Fibroblast of mammary gland (primary cell): ENCODE results near the gene ERCC5.
A peak's percentile ranks its signal among the peaks of the same experiment; 100 is the strongest.

Experiments used
- DNase-seq: peaks from one replicate; pipeline ENCODE4 v3.0.0-alpha.2; 2010; ENCODE audit warnings: low read depth
- H3K4me3 ChIP-seq: 2 replicates; pipeline ENCODE4 v1.5.1; 2011; ENCODE audit warnings: low read depth, mild to moderate bottlenecking, low read length, moderate library complexity; ENCODE audit not compliant: control insufficient read depth
- TF ChIP-seq, protein P1 (sequence below): conservative IDR thresholded peaks from 2 replicates; pipeline ENCODE4 v1.5.1; 2011; ENCODE audit warnings: low read depth, low read length, inconsistent platforms; ENCODE audit not compliant: control insufficient read depth, insufficient read depth

The ERCC5 gene

DNA sequence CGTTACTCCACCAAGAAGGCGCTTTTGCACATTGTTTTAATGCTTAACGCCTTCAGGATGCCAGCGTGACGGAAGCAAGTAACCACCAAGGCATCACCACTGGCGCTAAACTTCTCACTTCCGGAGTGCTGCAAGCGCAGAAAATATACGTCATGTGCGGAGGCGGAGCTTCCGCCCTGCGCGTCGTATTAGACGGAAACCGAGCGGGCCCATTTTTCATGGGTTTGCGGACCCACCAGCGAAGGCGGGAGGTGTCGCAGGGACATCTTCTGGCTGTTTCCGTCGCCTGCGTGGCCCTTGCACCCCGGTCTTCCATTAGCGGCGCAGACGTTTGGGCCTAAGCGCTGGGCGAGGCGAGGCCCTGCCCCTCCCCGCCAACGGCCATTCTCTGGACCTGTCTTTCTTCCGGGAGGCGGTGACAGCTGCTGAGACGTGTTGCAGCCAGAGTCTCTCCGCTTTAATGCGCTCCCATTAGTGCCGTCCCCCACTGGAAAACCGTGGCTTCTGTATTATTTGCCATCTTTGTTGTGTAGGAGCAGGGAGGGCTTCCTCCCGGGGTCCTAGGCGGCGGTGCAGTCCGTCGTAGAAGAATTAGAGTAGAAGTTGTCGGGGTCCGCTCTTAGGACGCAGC is at the start of gene ERCC5:
TSS of gene ERCC5 (plus strand) at position 403 of the 631 bp plus-strand sequence. CDS start 235 bp downstream, outside the sequence.
- TF ChIP-seq, protein P1, sequence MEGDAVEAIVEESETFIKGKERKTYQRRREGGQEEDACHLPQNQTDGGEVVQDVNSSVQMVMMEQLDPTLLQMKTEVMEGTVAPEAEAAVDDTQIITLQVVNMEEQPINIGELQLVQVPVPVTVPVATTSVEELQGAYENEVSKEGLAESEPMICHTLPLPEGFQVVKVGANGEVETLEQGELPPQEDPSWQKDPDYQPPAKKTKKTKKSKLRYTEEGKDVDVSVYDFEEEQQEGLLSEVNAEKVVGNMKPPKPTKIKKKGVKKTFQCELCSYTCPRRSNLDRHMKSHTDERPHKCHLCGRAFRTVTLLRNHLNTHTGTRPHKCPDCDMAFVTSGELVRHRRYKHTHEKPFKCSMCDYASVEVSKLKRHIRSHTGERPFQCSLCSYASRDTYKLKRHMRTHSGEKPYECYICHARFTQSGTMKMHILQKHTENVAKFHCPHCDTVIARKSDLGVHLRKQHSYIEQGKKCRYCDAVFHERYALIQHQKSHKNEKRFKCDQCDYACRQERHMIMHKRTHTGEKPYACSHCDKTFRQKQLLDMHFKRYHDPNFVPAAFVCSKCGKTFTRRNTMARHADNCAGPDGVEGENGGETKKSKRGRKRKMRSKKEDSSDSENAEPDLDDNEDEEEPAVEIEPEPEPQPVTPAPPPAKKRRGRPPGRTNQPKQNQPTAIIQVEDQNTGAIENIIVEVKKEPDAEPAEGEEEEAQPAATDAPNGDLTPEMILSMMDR = no peak
- DNase-seq = peak; percentile 95
- H3K4me3 ChIP-seq = peak within 1 kb of the TSS; percentile 90

DNA sequence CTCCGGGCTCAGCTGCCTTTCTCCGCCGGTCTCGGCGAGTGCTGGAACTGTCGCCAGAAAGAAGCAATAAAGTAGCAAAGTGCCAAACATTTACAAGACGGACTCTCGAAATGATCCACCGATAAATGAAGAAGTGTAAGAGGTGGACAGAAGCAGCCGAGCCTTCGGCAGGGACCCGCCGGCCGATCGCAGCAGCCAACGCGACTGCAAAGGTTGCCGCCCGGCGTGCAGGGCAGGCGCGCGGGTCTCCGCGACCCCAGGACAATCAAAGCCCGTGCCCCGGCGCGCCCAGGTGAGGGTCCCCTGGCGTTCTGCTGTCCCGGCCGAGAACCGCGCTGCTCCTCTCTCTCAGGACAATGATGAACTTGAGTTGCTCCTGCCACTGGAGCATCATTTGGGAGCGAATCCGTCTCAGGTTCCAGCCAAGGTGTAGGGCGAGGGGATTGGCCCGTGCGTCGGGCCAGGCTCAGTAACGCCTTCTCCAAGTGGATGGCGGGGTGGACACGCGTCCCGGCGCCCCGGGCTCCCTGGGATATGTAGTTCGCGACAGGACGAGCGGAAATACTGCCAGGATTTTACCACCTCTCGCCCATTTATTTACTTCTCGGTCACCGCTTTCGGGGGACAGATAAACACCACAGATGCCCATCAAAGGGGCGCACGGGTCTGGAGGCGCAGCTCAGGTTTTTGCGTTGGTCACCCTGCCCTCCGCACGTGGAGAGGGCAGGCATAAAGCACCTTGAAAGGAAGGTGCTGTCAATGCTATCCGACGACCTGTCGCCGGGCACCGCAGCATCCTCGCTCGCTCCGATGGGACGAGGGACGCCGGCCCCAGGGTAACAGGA is 47.0 kb upstream of the ERCC5 start, which contains the start of the genes BIVM and POGLUT2:
TSS of gene BIVM (plus strand) at position 539 of the 845 bp plus-strand sequence. CDS start 8,149 bp downstream, outside the sequence.
TSS of gene POGLUT2 (minus strand) at position 396 of the 845 bp plus-strand sequence. CDS start at position 90, 306 bp downstream.
- DNase-seq = peak; percentile 94
- H3K4me3 ChIP-seq = peak within 1 kb of the TSS; percentile 91
- TF ChIP-seq, protein P1 = no peak

DNA sequence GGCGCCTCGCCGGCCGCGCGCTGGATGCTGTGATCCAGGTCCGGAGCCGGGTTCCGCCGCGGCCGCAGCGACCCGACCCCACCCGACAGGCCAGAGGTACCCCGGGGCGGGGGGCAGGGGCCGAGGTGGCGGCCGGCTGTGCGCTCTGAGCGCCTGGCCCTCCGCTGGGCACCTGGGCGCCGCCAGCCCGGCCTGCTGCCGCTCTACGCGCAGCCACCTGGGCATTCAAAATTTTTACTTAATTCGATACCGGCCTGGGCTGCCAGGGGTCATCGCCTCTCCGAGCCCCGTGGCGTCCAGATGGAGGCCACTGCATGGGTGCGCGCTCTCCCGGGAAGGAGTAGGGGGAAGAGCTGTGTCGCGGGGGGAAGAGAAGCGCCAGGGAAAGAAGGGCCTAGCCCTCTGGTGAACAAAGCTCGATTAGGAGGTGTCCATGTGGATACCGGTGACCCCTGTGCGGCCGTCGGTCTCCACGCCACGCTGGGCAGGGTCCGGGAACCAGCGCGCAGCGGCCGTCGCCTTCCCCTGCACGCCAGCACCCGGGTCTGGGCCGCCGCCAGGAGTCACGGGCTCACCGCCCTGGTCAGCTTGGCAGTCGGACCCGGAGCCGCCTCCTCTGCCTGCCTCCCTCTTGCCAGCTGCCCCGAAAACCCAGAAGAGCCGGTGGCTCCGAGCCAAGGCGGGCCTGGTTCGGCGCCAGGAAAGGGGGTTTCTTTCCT is 46.2 kb upstream of the ERCC5 start:
- DNase-seq = peak; percentile 25
- peak overlapping the region; percentile 91 for H3K4me3 ChIP-seq
- TF ChIP-seq, protein P1 = no peak

DNA sequence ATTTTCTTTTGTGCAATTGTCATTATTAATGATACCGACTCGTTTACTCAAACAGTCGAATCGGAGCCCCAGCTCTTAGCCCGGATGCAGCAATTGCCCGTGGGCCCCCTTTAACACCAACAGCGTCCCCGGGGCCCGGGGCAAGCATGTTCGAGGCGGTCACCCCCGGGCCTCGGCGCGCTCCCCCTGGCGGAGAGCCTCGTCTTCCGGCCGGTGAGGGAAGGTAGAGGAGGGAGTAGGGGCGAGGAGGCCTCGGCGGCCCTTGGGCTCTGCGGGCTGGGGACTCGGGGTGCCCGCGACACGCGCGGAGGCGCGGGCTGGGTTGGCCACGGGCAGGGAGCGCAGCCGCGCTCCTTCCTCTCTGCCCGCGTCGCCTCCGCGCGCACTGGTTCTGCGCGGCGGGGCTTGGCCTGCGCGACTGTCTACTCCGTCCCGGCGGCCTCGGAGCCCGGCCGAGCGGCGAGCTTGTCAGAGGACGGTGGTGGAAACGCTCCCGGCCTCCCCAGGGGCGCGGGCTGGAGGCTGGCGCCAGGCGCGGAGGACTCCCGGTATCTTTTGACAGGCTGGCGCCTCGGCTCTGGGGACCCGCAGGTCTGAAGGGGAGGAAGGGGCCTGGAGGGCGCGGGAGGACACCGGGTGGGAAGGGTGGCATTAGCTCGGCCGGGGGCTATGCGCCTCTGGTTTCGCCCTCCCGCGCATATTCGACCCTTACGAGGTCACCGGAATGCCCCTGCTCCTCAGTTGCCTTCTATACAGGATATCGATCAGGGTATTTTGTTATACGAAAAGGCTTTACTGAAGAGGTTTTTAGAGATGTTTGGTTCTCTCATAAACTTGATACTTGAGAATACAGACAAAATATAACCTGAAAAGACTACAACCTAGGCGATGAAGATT is 45.4 kb upstream of the ERCC5 start:
- peak overlapping the region; percentile 91 for H3K4me3 ChIP-seq
- peak; percentile 68 for DNase-seq
- TF ChIP-seq, protein P1 = peak; percentile 53

DNA sequence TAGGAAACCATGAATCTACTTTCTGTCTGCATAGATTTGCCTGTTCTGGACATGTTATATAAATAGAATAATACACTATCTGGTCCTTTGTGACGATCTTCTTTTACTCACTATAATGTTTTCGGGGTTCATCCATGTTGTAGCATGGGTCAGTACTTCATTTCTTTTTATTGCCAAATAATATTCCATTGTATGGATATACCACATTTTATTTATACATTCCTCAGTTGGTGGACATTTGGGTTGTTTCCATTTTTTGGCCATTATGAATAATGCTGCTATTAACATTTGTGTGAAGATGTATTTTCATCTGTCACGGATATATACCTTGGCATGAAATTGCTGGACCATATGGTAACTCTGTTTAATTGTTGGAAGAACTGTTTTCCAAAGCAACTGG is 40.2 kb upstream of the ERCC5 start:
- H3K4me3 ChIP-seq = no peak overlapping the region
- TF ChIP-seq, protein P1 = no peak
- DNase-seq = no peak

DNA sequence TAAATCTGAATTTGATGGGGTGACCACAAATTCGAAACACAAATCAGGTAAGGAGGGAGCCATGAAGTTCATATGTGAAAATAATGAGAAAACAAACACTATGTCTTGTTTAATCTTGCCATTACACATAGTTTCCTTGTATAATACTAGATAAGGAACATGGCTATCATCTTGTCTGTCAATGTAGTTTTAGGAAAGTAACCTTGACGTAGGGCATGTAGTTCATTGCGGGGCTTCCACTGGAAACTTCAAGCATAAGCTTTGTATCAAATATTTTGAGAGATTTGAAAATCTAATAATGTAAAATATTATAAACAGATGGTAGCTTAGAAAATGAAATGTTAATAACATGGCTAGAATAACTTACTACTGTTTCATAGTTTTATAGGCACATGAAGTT is 38.1 kb upstream of the ERCC5 start:
- no peak for DNase-seq
- TF ChIP-seq, protein P1 = no peak
- H3K4me3 ChIP-seq = no peak overlapping the region
